PC-9 (cell line): Measurements from ENCODE around the gene TMUB2. TPM values are rescaled to one million over a fixed set of nuclear protein-coding genes. Genes with fewer than 3 reads are reported as not detected.

Experiments
- BruUV-seq: library from RNA; stranded (reverse); fragments of 400-500 nt; replicated peaks from 2 replicates; lab custom pipeline; 2021; lab: Mats Ljungman, UMichigan
- CTCF ChIA-PET: fragments of 300-600 bp; sonication (Branson Sonifier 250); formaldehyde crosslinking; loops from one replicate; lab custom pipeline; 2022; ENCODE audit warnings: antibody characterized with exemption; lab: Charles Lee
- POLR2A ChIA-PET: fragments of 300-600 bp; sonication (Branson Sonifier 250); formaldehyde crosslinking; loops from one replicate; lab custom pipeline; 2022; ENCODE audit warnings: antibody characterized with exemption; ENCODE audit not compliant: unreplicated experiment; lab: Charles Lee
- DNase-seq, 2 experiments: peaks; one replicate each; pipeline versions ENCODE4 v3.0.0 to v3.0.0-alpha.2; 2015 to 2022; ENCODE audit warnings: mixed read lengths in 1 of 2
- H2AFZ ChIP-seq: fragments of 200-600 bp; sonication (generic); 2 replicates; pipeline ENCODE4 v1.8.1; 2017; ENCODE audit warnings: antibody characterized with exemption
- H3F3A ChIP-seq: fragments of 200-600 bp; sonication (generic); 2 replicates; pipeline ENCODE4 v1.8.1; 2017; ENCODE audit warnings: antibody characterized with exemption, mild to moderate bottlenecking, low read depth; ENCODE audit not compliant: insufficient read depth
- H3K27ac ChIP-seq: fragments of 200-600 bp; sonication (generic); 2 replicates; pipeline ENCODE4 v1.6.1; 2016; ENCODE audit warnings: mixed run types
- H3K27me3 ChIP-seq: fragments of 200-600 bp; sonication (generic); 2 replicates; pipeline ENCODE4 v1.6.1; 2016; ENCODE audit warnings: low read depth, mixed run types; ENCODE audit not compliant: insufficient read depth
- H3K36me3 ChIP-seq: fragments of 200-600 bp; sonication (generic); 2 replicates; pipeline ENCODE4 v1.6.1; 2016; ENCODE audit warnings: low read depth, mixed run types
- H3K4me1 ChIP-seq: fragments of 200-600 bp; sonication (generic); replicated peaks from 2 replicates; pipeline ENCODE4 v1.6.1; 2016; ENCODE audit warnings: mixed run types; ENCODE audit not compliant: insufficient read depth
- H3K4me2 ChIP-seq: fragments of 200-600 bp; sonication (generic); 2 replicates; pipeline ENCODE4 v1.6.1; 2017; ENCODE audit warnings: mixed run types
- H3K4me3 ChIP-seq: fragments of 200-600 bp; sonication (generic); 2 replicates; pipeline ENCODE4 v1.6.1; 2016; ENCODE audit warnings: mixed run types
- H3K79me2 ChIP-seq: fragments of 200-600 bp; sonication (generic); 2 replicates; pipeline ENCODE4 v1.6.1; 2017; ENCODE audit warnings: low read depth, mixed run types
- H3K9me2 ChIP-seq: fragments of 200-600 bp; sonication (generic); 2 replicates; pipeline ENCODE4 v1.8.1; 2017; ENCODE audit warnings: mild to moderate bottlenecking; ENCODE audit not compliant: insufficient read depth
- H3K9me3 ChIP-seq: fragments of 200-600 bp; sonication (generic); 2 replicates; pipeline ENCODE4 v1.8.1; 2016; ENCODE audit warnings: low read depth; ENCODE audit not compliant: insufficient read depth
- H4K20me1 ChIP-seq: fragments of 200-600 bp; sonication (generic); 2 replicates; pipeline ENCODE4 v1.8.1; 2017; ENCODE audit not compliant: insufficient read depth
- EZH2 ChIP-seq: fragments of 200-600 bp; sonication (generic); IDR thresholded peaks from 2 replicates; pipeline ENCODE4 v1.8.0; 2017; ENCODE audit warnings: antibody characterized with exemption, low read depth
- intact Hi-C: fragments of 100-400 bp; cut with micrococcal nuclease; formaldehyde crosslinking; loops from one replicate; pipeline ENCODE4 v1.10.0; 2022; ENCODE audit not compliant: unreplicated experiment
- total RNA-seq: library from RNA; stranded (reverse); gene quantifications from 2 replicates; pipeline ENCODE4 v1.2.3, GENCODE V29; 2021
- TF ChIP-seq, protein P1 (sequence below): fragments of 200-600 bp; sonication (generic); conservative IDR thresholded peaks from 2 replicates; pipeline ENCODE4 v1.6.1; 2017; ENCODE audit warnings: mixed run types, antibody characterized with exemption, mild to moderate bottlenecking, moderate library complexity

Gene TMUB2
- total RNA-seq, 1 experiment from 2014 or later = 45.5 TPM

DNA sequence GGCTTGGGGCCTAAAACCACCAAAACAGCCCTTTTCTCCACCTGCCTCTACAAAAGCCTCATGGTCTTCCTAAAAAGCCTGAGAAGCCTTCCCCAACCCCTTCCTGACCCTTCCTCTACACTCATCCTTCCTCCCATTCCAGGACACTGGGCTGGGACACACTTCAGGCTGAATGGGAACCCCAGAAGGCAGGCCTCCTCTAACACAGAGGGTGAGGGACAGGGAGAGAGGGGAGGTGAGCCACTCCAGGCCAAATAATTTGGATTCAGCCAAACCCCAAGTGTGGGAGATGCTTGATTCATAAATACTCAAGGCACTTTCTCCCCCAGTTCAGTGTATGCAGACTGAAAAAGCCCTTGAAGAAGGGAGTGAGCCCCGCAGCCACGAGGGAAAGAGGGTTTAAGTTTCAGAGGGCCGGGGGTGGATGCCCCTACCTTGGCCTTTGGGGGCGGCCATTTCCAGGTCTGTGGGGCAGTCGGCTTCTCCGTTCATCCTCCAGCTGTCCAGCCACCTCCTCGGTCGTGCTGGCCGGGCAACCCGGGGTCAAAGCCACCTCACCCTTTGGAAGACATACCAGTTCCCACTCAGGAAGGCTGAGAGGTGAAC lies 31.1 kb downstream of the TMUB2 start:
- Histone ChIP-seq H3F3A (peaks cover 27% of the 10 kb centered on the region; the same call in 1 of the 2 replicates), H3K27ac (0 out of 2 replicates have a peak overlapping the region, but pooled peaks have one; percentile 3), H3K4me3 (peak overlapping the region; percentile 97), H3K4me2 (peak overlapping the region; percentile 85), H3K79me2 (peaks cover 29% of the 10 kb centered on the region), H2AFZ (peak overlapping the region; percentile 71; the same call in 1 of the 2 replicates), H3K36me3 (peaks cover 22% of the 10 kb centered on the region), H3K9me3 (no peaks in the 10 kb centered on the region), H3K27me3 (no peaks in the 10 kb centered on the region), H3K9me2 (no peaks in the 10 kb centered on the region), H3K4me1 (peaks cover 16% of the 10 kb centered on the region), H4K20me1 (no peaks in the 10 kb centered on the region)
- POLR2A ChIA-PET = interaction anchor here (0.6 kb wide), 1 partner anchor 76 kb away, joined by 9 read pairs; the partner anchor contains the start of gene HROB
- TF ChIP-seq, protein P1, sequence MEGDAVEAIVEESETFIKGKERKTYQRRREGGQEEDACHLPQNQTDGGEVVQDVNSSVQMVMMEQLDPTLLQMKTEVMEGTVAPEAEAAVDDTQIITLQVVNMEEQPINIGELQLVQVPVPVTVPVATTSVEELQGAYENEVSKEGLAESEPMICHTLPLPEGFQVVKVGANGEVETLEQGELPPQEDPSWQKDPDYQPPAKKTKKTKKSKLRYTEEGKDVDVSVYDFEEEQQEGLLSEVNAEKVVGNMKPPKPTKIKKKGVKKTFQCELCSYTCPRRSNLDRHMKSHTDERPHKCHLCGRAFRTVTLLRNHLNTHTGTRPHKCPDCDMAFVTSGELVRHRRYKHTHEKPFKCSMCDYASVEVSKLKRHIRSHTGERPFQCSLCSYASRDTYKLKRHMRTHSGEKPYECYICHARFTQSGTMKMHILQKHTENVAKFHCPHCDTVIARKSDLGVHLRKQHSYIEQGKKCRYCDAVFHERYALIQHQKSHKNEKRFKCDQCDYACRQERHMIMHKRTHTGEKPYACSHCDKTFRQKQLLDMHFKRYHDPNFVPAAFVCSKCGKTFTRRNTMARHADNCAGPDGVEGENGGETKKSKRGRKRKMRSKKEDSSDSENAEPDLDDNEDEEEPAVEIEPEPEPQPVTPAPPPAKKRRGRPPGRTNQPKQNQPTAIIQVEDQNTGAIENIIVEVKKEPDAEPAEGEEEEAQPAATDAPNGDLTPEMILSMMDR = no peak
- TF ChIP-seq EZH2 = no peak
- no TSS peak for BruUV-seq
- intact Hi-C loops = loop anchor here (1.0 kb wide), 2 partner anchors 18 to 107 kb away; no protein-coding TSS in a partner anchor
- CTCF ChIA-PET = interaction anchor here (0.6 kb wide), 2 partner anchors 39 to 62 kb away, joined by 3 read pairs; no protein-coding TSS in a partner anchor
- no peak for DNase-seq

DNA sequence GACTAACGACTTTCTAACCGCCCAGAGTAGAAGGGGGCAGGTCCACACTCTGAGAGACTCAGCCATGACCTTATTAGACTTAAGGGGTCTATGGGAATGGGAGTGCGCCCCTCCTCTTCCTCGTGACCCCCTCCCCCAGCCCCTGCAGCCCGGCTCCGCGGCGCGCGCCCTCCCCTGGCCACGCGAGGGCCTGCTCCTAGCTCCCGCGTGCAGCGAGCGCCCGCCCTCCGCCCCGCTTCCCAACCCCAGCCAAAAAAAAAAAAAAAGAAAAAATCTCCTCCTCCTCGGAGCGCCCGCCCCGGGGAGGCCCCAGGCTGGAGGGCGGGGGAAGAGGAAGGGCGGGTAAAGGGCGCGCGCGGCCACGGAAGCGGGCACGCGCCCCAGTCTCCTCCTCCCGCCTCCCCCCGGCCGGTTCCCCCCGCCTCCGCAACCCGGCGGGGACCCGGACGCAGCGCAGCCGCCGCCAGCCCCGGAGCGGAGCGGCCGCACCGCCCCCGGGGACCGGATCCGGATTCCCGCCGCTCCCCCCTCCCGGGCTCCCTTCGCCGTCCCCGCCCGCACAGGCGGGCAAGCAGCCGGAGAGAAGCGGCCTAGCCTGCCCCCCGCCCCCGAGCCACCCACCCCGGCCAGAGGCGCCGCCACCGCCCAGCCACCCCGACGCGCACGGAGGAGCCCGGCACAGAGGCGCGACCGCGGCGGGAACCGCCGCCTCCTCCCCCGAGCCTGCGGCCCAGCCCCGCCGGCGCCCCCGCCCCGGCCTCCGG lies 31.8 kb downstream of the TMUB2 start:
- peak overlapping the region; percentile 97 for H3K4me3 ChIP-seq
- H3K9me3 ChIP-seq = no peaks in the 10 kb centered on the region
- H3K79me2 ChIP-seq = peaks cover 29% of the 10 kb centered on the region
- peaks cover 34% of the 10 kb centered on the region; the same call in 1 of the 2 replicates for H3F3A ChIP-seq
- H3K27me3 ChIP-seq = no peaks in the 10 kb centered on the region
- no peaks in the 10 kb centered on the region for H4K20me1 ChIP-seq
- TF ChIP-seq EZH2 = no peak
- TF ChIP-seq, protein P1 = peak; percentile 62
- POLR2A ChIA-PET = interaction anchor here (0.6 kb wide), 2 partner anchors 77 to 493 kb away, joined by 4 to 9 read pairs; partner anchors contain the start of gene HROB
- H3K9me2 ChIP-seq = no peaks in the 10 kb centered on the region
- 0 out of 2 replicates have a peak overlapping the region, but pooled peaks have one; percentile 3 for H3K27ac ChIP-seq
- CTCF ChIA-PET = interaction anchor here (0.6 kb wide), 6 partner anchors 9 to 126 kb away, joined by 3 to 7 read pairs (median 4); partner anchors contain the start of gene TMUB2
- BruUV-seq = no TSS peak
- peaks cover 22% of the 10 kb centered on the region for H3K36me3 ChIP-seq
- DNase-seq = peak; percentile 74 to 87
- peak overlapping the region; percentile 85 for H3K4me2 ChIP-seq
- peak overlapping the region; percentile 71; the same call in 1 of the 2 replicates for H2AFZ ChIP-seq
- intact Hi-C loops = loop anchor here (1.0 kb wide), 2 partner anchors 18 to 107 kb away; no protein-coding TSS in a partner anchor
- peaks cover 22% of the 10 kb centered on the region for H3K4me1 ChIP-seq

DNA sequence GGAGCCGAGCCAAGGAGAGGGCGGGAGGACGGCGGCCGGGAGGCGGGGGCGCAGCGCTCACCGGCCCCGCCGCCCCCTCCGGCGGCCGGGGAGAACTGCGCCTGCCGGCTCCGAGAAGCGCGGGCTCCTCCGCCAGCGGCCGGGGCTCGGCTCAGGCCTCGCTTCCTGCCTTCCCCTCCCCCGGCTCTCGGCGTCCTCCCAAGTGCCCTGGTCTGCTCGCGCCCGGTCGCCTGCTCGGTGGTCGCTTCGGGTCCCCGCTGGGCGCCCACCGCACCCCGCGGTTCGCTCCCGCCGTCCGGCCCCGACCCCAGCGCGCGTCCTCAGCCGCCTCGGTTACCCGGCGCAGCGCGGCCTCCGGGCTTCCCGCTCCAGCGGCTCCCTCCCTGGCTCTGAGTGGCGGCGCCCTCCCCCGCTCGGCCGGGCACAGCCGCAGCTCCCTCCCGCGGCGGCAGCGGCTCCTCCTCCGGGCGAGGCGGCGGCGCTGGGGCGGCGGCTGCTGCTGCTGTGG lies 32.4 kb downstream of the TMUB2 start:
- peak overlapping the region; percentile 97; the same call in 1 of the 2 replicates for H3K4me3 ChIP-seq
- peaks cover 22% of the 10 kb centered on the region for H3K4me1 ChIP-seq
- H3K79me2 ChIP-seq = peaks cover 29% of the 10 kb centered on the region
- no peaks in the 10 kb centered on the region for H3K9me3 ChIP-seq
- BruUV-seq = no TSS peak
- no peaks in the 10 kb centered on the region for H3K27me3 ChIP-seq
- H2AFZ ChIP-seq = no peak overlapping the region
- no peaks in the 10 kb centered on the region for H3K9me2 ChIP-seq
- H3K36me3 ChIP-seq = peaks cover 22% of the 10 kb centered on the region
- POLR2A ChIA-PET = interaction anchor here (0.7 kb wide), 2 partner anchors 27 to 147 kb away, joined by 5 to 6 read pairs; no protein-coding TSS in a partner anchor
- TF ChIP-seq EZH2 = no peak
- TF ChIP-seq, protein P1 = no peak; the same call in 1 of the 2 replicates
- H3K4me2 ChIP-seq = peak overlapping the region; percentile 63; the same call in 1 of the 2 replicates
- intact Hi-C loops = no loop called here
- CTCF ChIA-PET = no interaction called here
- H4K20me1 ChIP-seq = no peaks in the 10 kb centered on the region
- peaks cover 36% of the 10 kb centered on the region; the same call in 1 of the 2 replicates for H3F3A ChIP-seq
- peak overlapping the region; percentile 55; the same call in 1 of the 2 replicates for H3K27ac ChIP-seq
- peak in 1 of 2 experiments; percentile 48 for DNase-seq
